Measurements from ENCODE around the gene LRRC10B. TPM values are rescaled to one million over a fixed set of nuclear protein-coding genes. Genes with fewer than 3 reads are reported as not detected.
A peak's percentile ranks its signal among the peaks of the same experiment; 100 is the strongest.
"Not testable (repeated sequence)": the region's sequence is repeated elsewhere in the genome, so short reads cannot be mapped to it uniquely, and the experiment has no call there.

LRRC10B gene
- total RNA-seq, 1 experiment from 2014 or later = 0.39 TPM

DNA sequence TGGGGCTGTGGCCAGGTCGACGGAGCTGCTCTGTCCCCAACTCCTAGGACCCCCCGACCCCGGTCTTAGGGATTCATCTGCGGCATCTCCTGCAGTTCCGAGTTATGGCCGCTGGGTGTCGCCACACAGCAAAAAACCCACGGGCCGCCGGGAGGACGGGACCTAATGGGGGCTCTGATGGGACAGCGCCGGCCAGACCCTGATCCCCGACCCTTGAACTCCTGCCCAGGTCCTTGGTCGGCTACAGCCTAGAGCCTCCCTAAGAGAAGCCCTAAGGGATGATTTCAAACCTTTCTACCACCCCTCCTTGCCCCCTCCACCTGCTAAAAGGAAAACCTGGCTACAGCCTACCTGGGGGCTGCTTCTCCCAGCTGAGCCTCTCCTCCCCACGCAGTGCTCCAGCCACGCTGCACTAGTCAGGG, 30.8 kb upstream of the LRRC10B start:
- no peak overlapping the region for H3T11ph ChIP-seq (ENCODE audit: low read length)
- H3K4me1 Mint-ChIP-seq = peaks cover 17 to 28% of the 10 kb centered on the region in 2 experiments
- H3K36me3 Mint-ChIP-seq (ENCODE audit: insufficient read depth in 1 of 3, low read depth in 3 of 3) = peaks cover 0 to 5% (median 2%) of the 10 kb centered on the region in 3 experiments; a peak in 3 of 7 replicates
- H2BK5ac ChIP-seq (ENCODE audit: insufficient read length, low read length) = no peak overlapping the region
- H3K18ac ChIP-seq (ENCODE audit: insufficient read length, low read depth, low read length) = no peak overlapping the region
- no peaks in the 10 kb centered on the region for H4K20me1 ChIP-seq (ENCODE audit: control insufficient read depth, insufficient read depth, insufficient read length)
- H3K9me3 Mint-ChIP-seq = no peaks in the 10 kb centered on the region
- no peak overlapping the region for H4K8ac ChIP-seq (replicated peaks; ENCODE audit: insufficient read length, low read depth, low read length)
- H3K4ac ChIP-seq (ENCODE audit: low read depth, low read length) = no peak overlapping the region
- no peak overlapping the region for H3K9ac ChIP-seq (ENCODE audit: extremely low read depth, insufficient read length, low read length)
- no peak overlapping the region for H4K5ac ChIP-seq (ENCODE audit: insufficient read length, low read depth, low read length)
- DNase-seq = peak; percentile 77
- no peak overlapping the region; the same call in 1 of the 2 replicates for H3K14ac ChIP-seq (ENCODE audit: insufficient read depth, low read length)
- no peaks in the 10 kb centered on the region for H3K79me1 ChIP-seq (ENCODE audit: insufficient read depth, low read depth, low read length, poor library complexity, severe bottlenecking)
- no peak overlapping the region for H2BK20ac ChIP-seq (ENCODE audit: low read depth, low read length, poor library complexity, severe bottlenecking)
- no peaks in the 10 kb centered on the region for H3K9me3 ChIP-seq (ENCODE audit: control insufficient read depth, low read depth, low read length)
- no peak overlapping the region for H2BK15ac ChIP-seq (ENCODE audit: low read depth, low read length)
- H4K91ac ChIP-seq (ENCODE audit: insufficient read length, low read depth, low read length) = no peak overlapping the region
- H3K27me3 ChIP-seq (ENCODE audit: insufficient read depth, low read length) = no peaks in the 10 kb centered on the region
- no peak overlapping the region for H2BK120ac ChIP-seq (ENCODE audit: low read depth, low read length, poor library complexity, severe bottlenecking)
- H3K27ac ChIP-seq (ENCODE audit: insufficient read length, low read depth, low read length) = no peak overlapping the region
- no peak overlapping the region for H2BK12ac ChIP-seq (ENCODE audit: insufficient read length, low read depth, low read length)
- peak; percentile 95 for TF ChIP-seq CTCF (conservative IDR thresholded peaks at IDR 0.05)
- peaks cover 2% of the 10 kb centered on the region for H3K27me3 Mint-ChIP-seq (ENCODE audit: low read depth)
- no CpG with 5 or more reads among the region's 18 CpGs for WGBS (ENCODE audit: extremely low coverage, insufficient read length, low lambda C conversion rate)
- H3K23me2 ChIP-seq (ENCODE audit: insufficient read length, low read depth, low read length, poor library complexity, severe bottlenecking) = no peaks in the 10 kb centered on the region
- no peak overlapping the region for H3K4me2 ChIP-seq (ENCODE audit: insufficient read depth, insufficient read length, low read length)
- H3K23ac ChIP-seq (ENCODE audit: insufficient read length, low read depth, low read length) = no peak overlapping the region
- H3K27ac Mint-ChIP-seq = no peak overlapping the region
- H2AK5ac ChIP-seq (ENCODE audit: insufficient read length, low read length) = no peak overlapping the region
- H3K56ac ChIP-seq (ENCODE audit: insufficient read length, low read depth, low read length) = no peak overlapping the region
- no peak overlapping the region for H2AFZ ChIP-seq (ENCODE audit: low read length)
- no peaks in the 10 kb centered on the region for H3K79me2 ChIP-seq (ENCODE audit: insufficient read depth, low read length)
- H3K4me3 Mint-ChIP-seq = no peak overlapping the region
- H3K4me1 ChIP-seq (ENCODE audit: insufficient read depth, low read length) = no peaks in the 10 kb centered on the region

DNA sequence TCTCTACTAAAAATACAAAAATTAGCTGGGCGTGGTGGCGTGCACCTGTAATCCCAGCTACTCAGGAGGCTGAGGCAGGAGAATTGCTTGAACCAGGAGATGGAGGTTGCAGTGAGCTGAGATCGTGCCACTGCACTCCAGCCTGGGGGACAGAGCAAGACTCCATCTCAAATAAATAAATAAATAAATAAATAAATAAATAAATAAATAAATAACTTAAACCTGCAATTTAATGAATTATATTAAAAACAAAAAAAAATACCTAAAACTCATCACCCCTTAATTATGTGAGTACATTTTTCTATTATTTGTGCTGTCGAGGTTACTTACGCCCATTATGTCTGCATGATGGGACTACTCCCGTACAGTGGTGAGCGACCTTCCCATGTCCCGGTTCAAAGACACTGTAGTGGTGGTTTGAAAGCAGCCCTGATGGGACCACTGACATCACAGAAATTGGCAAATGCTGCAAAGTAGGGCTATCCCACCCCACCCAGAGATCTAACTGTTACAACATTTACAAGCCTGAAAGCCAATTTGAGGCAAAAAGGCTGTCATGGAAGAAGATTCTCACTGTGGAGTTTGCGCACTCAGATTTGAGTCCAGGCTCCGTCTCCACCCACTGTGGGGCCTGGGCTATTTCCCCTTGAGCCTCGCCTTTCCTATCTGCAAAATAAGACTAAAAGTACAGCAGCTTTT, 29.0 kb upstream of the LRRC10B start:
- H3K14ac ChIP-seq (ENCODE audit: insufficient read depth, low read length); H2AFZ ChIP-seq (ENCODE audit: low read length); H3K9ac ChIP-seq (ENCODE audit: extremely low read depth, insufficient read length, low read length): not testable (repeated sequence)

More for the DNA sequence above, 29.0 kb upstream of the LRRC10B start:
- H3T11ph ChIP-seq (ENCODE audit: low read length); H2BK20ac ChIP-seq (ENCODE audit: low read depth, low read length, poor library complexity, severe bottlenecking); H3K9me3 Mint-ChIP-seq; H4K8ac ChIP-seq (replicated peaks; ENCODE audit: insufficient read length, low read depth, low read length); H2BK12ac ChIP-seq (ENCODE audit: insufficient read length, low read depth, low read length); H3K79me2 ChIP-seq (ENCODE audit: insufficient read depth, low read length); H4K5ac ChIP-seq (ENCODE audit: insufficient read length, low read depth, low read length); DNase-seq; H3K27me3 ChIP-seq (ENCODE audit: insufficient read depth, low read length); H3K4me2 ChIP-seq (ENCODE audit: insufficient read depth, insufficient read length, low read length); H4K91ac ChIP-seq (ENCODE audit: insufficient read length, low read depth, low read length); H3K27ac ChIP-seq (ENCODE audit: insufficient read length, low read depth, low read length); H3K79me1 ChIP-seq (ENCODE audit: insufficient read depth, low read depth, low read length, poor library complexity, severe bottlenecking); H4K20me1 ChIP-seq (ENCODE audit: control insufficient read depth, insufficient read depth, insufficient read length); H3K9me3 ChIP-seq (ENCODE audit: control insufficient read depth, low read depth, low read length); H3K23me2 ChIP-seq (ENCODE audit: insufficient read length, low read depth, low read length, poor library complexity, severe bottlenecking); H3K36me3 Mint-ChIP-seq (ENCODE audit: insufficient read depth in 1 of 3, low read depth in 3 of 3); H2BK5ac ChIP-seq (ENCODE audit: insufficient read length, low read length); H3K23ac ChIP-seq (ENCODE audit: insufficient read length, low read depth, low read length); H2BK120ac ChIP-seq (ENCODE audit: low read depth, low read length, poor library complexity, severe bottlenecking); H2AK5ac ChIP-seq (ENCODE audit: insufficient read length, low read length); H3K4me3 Mint-ChIP-seq; H3K27ac Mint-ChIP-seq; H3K4ac ChIP-seq (ENCODE audit: low read depth, low read length); H2BK15ac ChIP-seq (ENCODE audit: low read depth, low read length); H3K4me1 ChIP-seq (ENCODE audit: insufficient read depth, low read length); H3K18ac ChIP-seq (ENCODE audit: insufficient read length, low read depth, low read length); H3K27me3 Mint-ChIP-seq (ENCODE audit: low read depth); H3K56ac ChIP-seq (ENCODE audit: insufficient read length, low read depth, low read length): not testable (repeated sequence)
- no CpG with 5 or more reads among the region's 11 CpGs for WGBS (ENCODE audit: extremely low coverage, insufficient read length, low lambda C conversion rate)
- peaks cover 17 to 35% of the 10 kb centered on the region in 2 experiments for H3K4me1 Mint-ChIP-seq
